ENCODE measurements around the gene CDC37L1.
"Not testable (repeated sequence)": the region's sequence is repeated elsewhere in the genome, so short reads cannot be mapped to it uniquely, and the experiment has no call there.

The CDC37L1 gene

GRCh38 chr9:4679268-4680172 lies at the start of gene CDC37L1:
TSS of gene CDC37L1 (plus strand) at chr9:4679569. CDS start at chr9:4679768, 199 bp downstream.
- no peaks in the 10 kb centered on the region for H3K9me3 Mint-ChIP-seq
- H3K4me1 Mint-ChIP-seq (ENCODE audit: low read depth), result peaks cover 7% of the 10 kb centered on the region
- H3K27me3 Mint-ChIP-seq (ENCODE audit: low read depth), result no peaks in the 10 kb centered on the region
- H3K27ac Mint-ChIP-seq, result no peak within 1 kb of the TSS
- H3K4me3 Mint-ChIP-seq, result no peak within 1 kb of the TSS
- H3K36me3 Mint-ChIP-seq (ENCODE audit: low read depth), result peaks cover 9% of the 10 kb centered on the region

- H3K27ac Mint-ChIP-seq, result no peak overlapping the region
- H3K36me3 Mint-ChIP-seq (ENCODE audit: low read depth), result no peaks in the 10 kb centered on the region
- peaks cover 2% of the 10 kb centered on the region for H3K4me1 Mint-ChIP-seq (ENCODE audit: low read depth)
- H3K9me3 Mint-ChIP-seq, result no peaks in the 10 kb centered on the region
- no peak overlapping the region for H3K4me3 Mint-ChIP-seq
- peaks cover 4% of the 10 kb centered on the region for H3K27me3 Mint-ChIP-seq (ENCODE audit: low read depth)
These were observed 48.5 kb upstream of the CDC37L1 start for GRCh38 chr9:4630836-4631235.

- no peaks in the 10 kb centered on the region for H3K36me3 Mint-ChIP-seq (ENCODE audit: low read depth)
These were observed 40.4 kb upstream of the CDC37L1 start for GRCh38 chr9:4638968-4639367.

DNA sequence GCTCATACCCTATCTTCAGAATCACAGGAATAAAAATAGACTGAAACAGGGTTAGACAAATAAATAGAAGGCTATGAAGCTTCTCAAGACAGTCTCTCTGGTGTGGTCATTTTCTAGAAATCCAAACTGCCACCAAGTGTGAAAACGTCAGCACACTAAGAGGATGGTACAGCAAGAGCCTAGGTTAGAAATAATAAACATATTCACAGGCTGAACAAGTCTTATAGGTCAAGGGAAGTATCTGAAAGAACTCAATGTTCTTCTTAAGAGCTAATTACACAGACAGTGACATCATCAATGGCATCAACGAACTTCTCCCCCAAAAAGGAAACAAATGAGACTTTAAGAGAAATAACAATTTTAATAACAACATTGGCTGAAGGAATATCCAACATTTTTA lies 39.9 kb upstream of the CDC37L1 start:
- no peak overlapping the region for H3K4me3 Mint-ChIP-seq
- no peak overlapping the region for H3K27ac Mint-ChIP-seq
- peaks cover 10% of the 10 kb centered on the region for H3K27me3 Mint-ChIP-seq (ENCODE audit: low read depth)
- H3K36me3 Mint-ChIP-seq (ENCODE audit: low read depth), result no peaks in the 10 kb centered on the region
- no peaks in the 10 kb centered on the region for H3K9me3 Mint-ChIP-seq
- H3K4me1 Mint-ChIP-seq (ENCODE audit: low read depth), result peaks cover 2% of the 10 kb centered on the region

More at GRCh38 chr9:4638968-4639367, 40.4 kb upstream of the CDC37L1 start:
- Mint-ChIP-seq H3K27me3 (ENCODE audit: low read depth) (peaks cover 10% of the 10 kb centered on the region), H3K27ac (no peak overlapping the region), H3K4me1 (ENCODE audit: low read depth) (peaks cover 2% of the 10 kb centered on the region), H3K9me3 (no peaks in the 10 kb centered on the region), H3K4me3 (no peak overlapping the region)

GRCh38 chr9:4640027-4640426 lies 39.3 kb upstream of the CDC37L1 start:
- H3K27me3 Mint-ChIP-seq (ENCODE audit: low read depth), result peaks cover 10% of the 10 kb centered on the region
- no peaks in the 10 kb centered on the region for H3K36me3 Mint-ChIP-seq (ENCODE audit: low read depth)
- H3K4me1 Mint-ChIP-seq (ENCODE audit: low read depth), result peaks cover 2% of the 10 kb centered on the region
- no peaks in the 10 kb centered on the region for H3K9me3 Mint-ChIP-seq
- no peak overlapping the region for H3K4me3 Mint-ChIP-seq
- H3K27ac Mint-ChIP-seq, result no peak overlapping the region

- Mint-ChIP-seq H3K36me3 (ENCODE audit: low read depth) (no peaks in the 10 kb centered on the region), H3K4me3 (no peak overlapping the region), H3K9me3 (no peaks in the 10 kb centered on the region), H3K4me1 (ENCODE audit: low read depth) (peaks cover 2% of the 10 kb centered on the region), H3K27ac (no peak overlapping the region), H3K27me3 (ENCODE audit: low read depth) (peaks cover 4% of the 10 kb centered on the region)
These were observed 37.0 kb upstream of the CDC37L1 start for GRCh38 chr9:4642351-4642750.

- H3K4me1 Mint-ChIP-seq (ENCODE audit: low read depth), result peaks cover 5% of the 10 kb centered on the region
- no peaks in the 10 kb centered on the region for H3K9me3 Mint-ChIP-seq
- no peak overlapping the region for H3K27ac Mint-ChIP-seq
- H3K4me3 Mint-ChIP-seq, result no peak overlapping the region
- peaks cover 15% of the 10 kb centered on the region for H3K27me3 Mint-ChIP-seq (ENCODE audit: low read depth)
- no peaks in the 10 kb centered on the region for H3K36me3 Mint-ChIP-seq (ENCODE audit: low read depth)
These were observed 25.3 kb upstream of the CDC37L1 start for GRCh38 chr9:4654084-4654483.

DNA sequence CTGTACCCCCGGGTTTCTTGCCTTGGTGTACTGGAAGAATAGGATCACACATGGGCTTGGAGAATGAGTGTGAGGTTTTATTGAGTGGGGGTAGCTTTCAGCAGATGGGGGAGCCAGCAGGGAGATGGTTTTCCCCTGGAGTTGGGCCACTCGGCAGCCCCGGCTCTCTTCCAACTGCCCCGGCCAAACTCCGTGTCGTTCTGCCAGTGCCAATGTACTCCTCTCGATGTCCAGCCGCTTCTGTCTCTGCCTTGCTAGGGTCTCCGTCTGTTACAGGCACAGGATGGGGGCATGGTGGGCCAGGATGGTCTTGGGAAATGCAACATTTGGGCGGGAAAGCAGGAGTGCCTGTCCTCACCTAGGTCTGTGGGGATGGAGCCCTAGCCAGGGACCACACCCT lies 24.8 kb upstream of the CDC37L1 start:
- H3K4me1 Mint-ChIP-seq (ENCODE audit: low read depth), result peaks cover 5% of the 10 kb centered on the region
- H3K27ac Mint-ChIP-seq, result no peak overlapping the region
- no peaks in the 10 kb centered on the region for H3K36me3 Mint-ChIP-seq (ENCODE audit: low read depth)
- H3K27me3 Mint-ChIP-seq (ENCODE audit: low read depth), result peaks cover 19% of the 10 kb centered on the region
- no peak overlapping the region for H3K4me3 Mint-ChIP-seq
- H3K9me3 Mint-ChIP-seq, result no peaks in the 10 kb centered on the region

DNA sequence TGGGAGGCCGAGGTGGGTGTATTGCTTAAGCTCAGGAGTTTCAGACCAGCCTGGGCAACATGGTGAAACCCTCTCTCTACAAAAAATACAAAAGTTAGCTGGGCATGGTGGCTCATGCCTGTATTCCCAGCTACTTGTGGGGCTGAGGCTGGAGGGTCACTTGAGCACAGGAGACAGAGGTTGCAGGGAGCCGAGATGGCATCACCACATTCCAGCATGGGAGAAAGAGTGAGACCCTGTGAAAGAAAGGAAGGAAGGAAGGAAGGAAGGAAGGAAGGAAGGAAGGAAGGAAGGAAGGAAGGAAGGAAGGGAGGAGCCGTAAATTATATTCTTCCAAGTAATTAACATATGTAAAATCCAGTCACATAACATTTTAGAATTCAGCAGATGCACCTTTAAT lies 23.2 kb upstream of the CDC37L1 start:
- H3K36me3 Mint-ChIP-seq (ENCODE audit: low read depth); H3K27ac Mint-ChIP-seq; H3K4me1 Mint-ChIP-seq (ENCODE audit: low read depth); H3K9me3 Mint-ChIP-seq; H3K4me3 Mint-ChIP-seq: not testable (repeated sequence)
- H3K27me3 Mint-ChIP-seq (ENCODE audit: low read depth), result peaks cover 11% of the 10 kb centered on the region

GRCh38 chr9:4656621-4657020 lies 22.7 kb upstream of the CDC37L1 start:
- Mint-ChIP-seq H3K4me1 (ENCODE audit: low read depth) (peaks cover 8% of the 10 kb centered on the region), H3K4me3 (no peak overlapping the region), H3K36me3 (ENCODE audit: low read depth) (no peaks in the 10 kb centered on the region), H3K9me3 (no peaks in the 10 kb centered on the region), H3K27ac (no peak overlapping the region), H3K27me3 (ENCODE audit: low read depth) (peaks cover 8% of the 10 kb centered on the region)

GRCh38 chr9:4657426-4658159 lies 21.8 kb upstream of the CDC37L1 start:
- Mint-ChIP-seq H3K9me3 (no peaks in the 10 kb centered on the region), H3K27me3 (ENCODE audit: low read depth) (peaks cover 8% of the 10 kb centered on the region), H3K36me3 (ENCODE audit: low read depth) (no peaks in the 10 kb centered on the region), H3K4me3 (no peak overlapping the region), H3K4me1 (ENCODE audit: low read depth) (peaks cover 14% of the 10 kb centered on the region), H3K27ac (no peak overlapping the region)

DNA sequence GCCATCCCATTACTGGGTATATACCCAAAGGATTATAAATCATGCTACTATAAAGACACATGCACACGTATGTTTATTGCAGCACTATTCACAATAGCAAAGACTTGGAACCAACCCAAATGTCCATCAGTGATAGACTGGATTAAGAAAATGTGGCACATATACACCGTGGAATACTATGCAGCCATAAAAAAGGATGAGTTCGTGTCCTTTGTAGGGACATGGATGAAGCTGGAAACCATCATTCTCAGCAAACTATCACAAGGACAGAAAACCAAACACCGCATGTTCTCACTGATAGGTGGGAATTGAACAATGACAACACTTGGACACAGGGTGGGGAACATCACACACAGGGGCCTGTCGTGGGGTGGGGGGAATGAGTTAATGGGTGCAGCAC lies 18.7 kb upstream of the CDC37L1 start:
- not testable (repeated sequence) for H3K27me3 Mint-ChIP-seq (ENCODE audit: low read depth); H3K36me3 Mint-ChIP-seq (ENCODE audit: low read depth); H3K4me3 Mint-ChIP-seq; H3K27ac Mint-ChIP-seq; H3K9me3 Mint-ChIP-seq
- H3K4me1 Mint-ChIP-seq (ENCODE audit: low read depth), result peaks cover 38% of the 10 kb centered on the region

- peaks cover 8% of the 10 kb centered on the region for H3K27me3 Mint-ChIP-seq (ENCODE audit: low read depth)
- H3K27ac Mint-ChIP-seq, result no peak overlapping the region
- peaks cover 43% of the 10 kb centered on the region for H3K4me1 Mint-ChIP-seq (ENCODE audit: low read depth)
- no peaks in the 10 kb centered on the region for H3K9me3 Mint-ChIP-seq
- peaks cover 4% of the 10 kb centered on the region for H3K36me3 Mint-ChIP-seq (ENCODE audit: low read depth)
- no peak overlapping the region for H3K4me3 Mint-ChIP-seq
These were observed 18.2 kb upstream of the CDC37L1 start for GRCh38 chr9:4661165-4661564.

- Mint-ChIP-seq H3K4me3 (peak overlapping the region; percentile 90), H3K36me3 (ENCODE audit: low read depth) (peaks cover 4% of the 10 kb centered on the region), H3K27ac (peak overlapping the region; percentile 79), H3K27me3 (ENCODE audit: low read depth) (peaks cover 8% of the 10 kb centered on the region), H3K4me1 (ENCODE audit: low read depth) (peaks cover 48% of the 10 kb centered on the region), H3K9me3 (no peaks in the 10 kb centered on the region)
These were observed 17.8 kb upstream of the CDC37L1 start for GRCh38 chr9:4661611-4662010.

Measured in T-helper 1 cell treated with Interleukin-12 subunit alpha and Interleukin-12 subunit beta and Interleukin-4 antibody, amounts not matched to agents 30 μg/mL and 1 μg/mL, for 36 hours (primary cell).